Hepatocyte (in vitro differentiated cells): ENCODE data around the gene EPHA10. TPM values are rescaled to one million over a fixed set of nuclear protein-coding genes. Genes with fewer than 3 reads are reported as not detected.

ENCODE experiments used
- DNase-seq: peaks from one replicate; pipeline ENCODE4 v3.0.0-alpha.2; 2016; ENCODE audit warnings: low spot score
- H2AFZ ChIP-seq: fragments of 200-600 bp; sonication (generic); 2 replicates; pipeline ENCODE4 v1.6.0; 2016; ENCODE audit warnings: antibody characterized with exemption, mild to moderate bottlenecking
- H3K27ac ChIP-seq: fragments of 200-600 bp; sonication (generic); 2 replicates; pipeline ENCODE4 v1.5.1; 2016; ENCODE audit warnings: mild to moderate bottlenecking
- H3K27me3 ChIP-seq: fragments of 200-600 bp; sonication (generic); 2 replicates; pipeline ENCODE4 v1.6.1; 2016
- H3K36me3 ChIP-seq: fragments of 200-600 bp; sonication (generic); replicated peaks from 2 replicates; pipeline ENCODE4 v1.5.1; 2016; ENCODE audit warnings: low read depth; ENCODE audit not compliant: insufficient read depth
- H3K4me1 ChIP-seq: fragments of 200-600 bp; sonication (generic); 2 replicates; pipeline ENCODE4 v1.5.1; 2016; ENCODE audit warnings: mild to moderate bottlenecking, moderate library complexity; ENCODE audit not compliant: insufficient read depth
- H3K4me2 ChIP-seq: fragments of 200-600 bp; sonication (generic); 2 replicates; pipeline ENCODE4 v1.6.0; 2016
- H3K4me3 ChIP-seq: fragments of 200-600 bp; sonication (generic); 2 replicates; pipeline ENCODE4 v1.5.1; 2016; ENCODE audit warnings: mild to moderate bottlenecking
- H3K79me2 ChIP-seq: fragments of 200-600 bp; sonication (generic); 2 replicates; pipeline ENCODE4 v1.6.0; 2017; ENCODE audit warnings: mild to moderate bottlenecking
- H3K9me2 ChIP-seq: fragments of 200-600 bp; sonication (generic); replicated peaks from 2 replicates; pipeline ENCODE4 v1.6.0; 2017; ENCODE audit warnings: mild to moderate bottlenecking; ENCODE audit not compliant: insufficient read depth
- H3K9me3 ChIP-seq: fragments of 200-600 bp; sonication (generic); 2 replicates; pipeline ENCODE4 v1.5.1; 2016; ENCODE audit warnings: low read depth, mild to moderate bottlenecking
- H4K20me1 ChIP-seq: fragments of 200-600 bp; sonication (generic); 2 replicates; pipeline ENCODE4 v1.6.0; 2016; ENCODE audit warnings: mild to moderate bottlenecking; ENCODE audit not compliant: insufficient read depth, poor library complexity, severe bottlenecking
- EZH2 ChIP-seq: fragments of 200-600 bp; sonication (generic); IDR thresholded peaks from 2 replicates; pipeline ENCODE4 v1.6.1; 2016; ENCODE audit warnings: antibody characterized with exemption, mild to moderate bottlenecking, borderline replicate concordance
- EZH2phosphoT487 ChIP-seq: fragments of 200-600 bp; sonication (generic); IDR thresholded peaks from one replicate; pipeline ENCODE4 v1.6.1; 2018; ENCODE audit warnings: antibody characterized with exemption, mild to moderate bottlenecking, low read depth, moderate library complexity; ENCODE audit not compliant: unreplicated experiment, severe bottlenecking
- WGBS: methylation state at CpG from one replicate; pipeline ENCODE4 v1.1.6; 2016; ENCODE audit warnings: low lambda C conversion rate; ENCODE audit errors: missing lambda C conversion rate; 5-methylcytosine and 5-hydroxymethylcytosine counted together
- polyA plus RNA-seq: library from polyadenylated mRNA; unstranded; fragments of >200 nt; fragmentation: Nextera tagmentation; extraction: Ambion mirVana; gene quantifications from 2 replicates; pipeline ENCODE4 v1.2.1, GENCODE V29; 2016
- total RNA-seq: library from RNA; depleted of rRNA; stranded (reverse); fragments of >200 nt; gene quantifications from 2 replicates; pipeline ENCODE4 v1.2.3, GENCODE V29; 2014
- TF ChIP-seq, protein P1 (sequence below): fragments of 200-600 bp; sonication (generic); IDR thresholded peaks from 2 replicates; pipeline ENCODE4 v1.5.1; 2016; ENCODE audit warnings: antibody characterized with exemption, mild to moderate bottlenecking; ENCODE audit not compliant: poor library complexity

Gene EPHA10
- total and polyA plus RNA-seq, 2 experiments from 2014 or later, result 1.3 to 1.5 TPM

DNA sequence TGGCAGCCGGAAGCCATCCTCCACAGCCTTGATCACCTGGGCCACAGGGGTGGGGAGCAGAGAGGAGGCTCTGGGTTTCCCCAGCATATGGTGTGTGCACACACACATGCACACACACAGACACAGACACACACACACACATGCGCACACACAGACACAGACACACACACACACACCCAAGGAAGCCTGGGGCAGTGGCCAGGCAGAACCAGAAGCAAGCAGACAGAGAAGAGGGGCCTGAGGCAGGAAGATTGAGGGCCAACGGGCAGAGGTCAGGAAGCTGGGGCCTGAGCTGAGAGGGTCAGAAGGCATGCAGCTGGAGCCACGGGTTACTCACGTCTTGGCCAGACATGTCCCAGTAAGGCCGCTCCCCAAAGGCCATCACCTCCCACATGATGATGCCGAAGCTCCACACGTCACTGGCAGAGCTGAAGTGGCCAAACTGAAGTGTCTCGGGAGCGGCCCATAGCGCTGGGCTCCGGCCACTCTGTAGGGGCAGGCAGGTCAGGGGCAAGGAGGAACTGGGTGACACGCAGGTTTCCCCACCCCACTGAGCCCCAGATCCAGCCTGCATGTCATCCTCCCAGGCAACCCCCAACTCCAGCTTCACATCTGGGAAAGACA is 45.2 kb downstream of the EPHA10 start:
- Histone ChIP-seq H3K27me3 (no peaks in the 10 kb centered on the region), H3K36me3 (no peaks in the 10 kb centered on the region), H3K4me2 (no peak overlapping the region), H3K4me3 (no peak overlapping the region), H3K27ac (no peak overlapping the region), H3K9me2 (no peaks in the 10 kb centered on the region), H4K20me1 (no peaks in the 10 kb centered on the region), H2AFZ (no peak overlapping the region), H3K4me1 (no peaks in the 10 kb centered on the region), H3K79me2 (no peaks in the 10 kb centered on the region), H3K9me3 (no peaks in the 10 kb centered on the region)
- WGBS, result 90% methylated on average over 13 of the region's 13 CpGs
- no peak for TF ChIP-seq EZH2phosphoT487
- TF ChIP-seq EZH2, result no peak
- TF ChIP-seq, protein P1, sequence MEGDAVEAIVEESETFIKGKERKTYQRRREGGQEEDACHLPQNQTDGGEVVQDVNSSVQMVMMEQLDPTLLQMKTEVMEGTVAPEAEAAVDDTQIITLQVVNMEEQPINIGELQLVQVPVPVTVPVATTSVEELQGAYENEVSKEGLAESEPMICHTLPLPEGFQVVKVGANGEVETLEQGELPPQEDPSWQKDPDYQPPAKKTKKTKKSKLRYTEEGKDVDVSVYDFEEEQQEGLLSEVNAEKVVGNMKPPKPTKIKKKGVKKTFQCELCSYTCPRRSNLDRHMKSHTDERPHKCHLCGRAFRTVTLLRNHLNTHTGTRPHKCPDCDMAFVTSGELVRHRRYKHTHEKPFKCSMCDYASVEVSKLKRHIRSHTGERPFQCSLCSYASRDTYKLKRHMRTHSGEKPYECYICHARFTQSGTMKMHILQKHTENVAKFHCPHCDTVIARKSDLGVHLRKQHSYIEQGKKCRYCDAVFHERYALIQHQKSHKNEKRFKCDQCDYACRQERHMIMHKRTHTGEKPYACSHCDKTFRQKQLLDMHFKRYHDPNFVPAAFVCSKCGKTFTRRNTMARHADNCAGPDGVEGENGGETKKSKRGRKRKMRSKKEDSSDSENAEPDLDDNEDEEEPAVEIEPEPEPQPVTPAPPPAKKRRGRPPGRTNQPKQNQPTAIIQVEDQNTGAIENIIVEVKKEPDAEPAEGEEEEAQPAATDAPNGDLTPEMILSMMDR, result no peak
- DNase-seq, result no peak

DNA sequence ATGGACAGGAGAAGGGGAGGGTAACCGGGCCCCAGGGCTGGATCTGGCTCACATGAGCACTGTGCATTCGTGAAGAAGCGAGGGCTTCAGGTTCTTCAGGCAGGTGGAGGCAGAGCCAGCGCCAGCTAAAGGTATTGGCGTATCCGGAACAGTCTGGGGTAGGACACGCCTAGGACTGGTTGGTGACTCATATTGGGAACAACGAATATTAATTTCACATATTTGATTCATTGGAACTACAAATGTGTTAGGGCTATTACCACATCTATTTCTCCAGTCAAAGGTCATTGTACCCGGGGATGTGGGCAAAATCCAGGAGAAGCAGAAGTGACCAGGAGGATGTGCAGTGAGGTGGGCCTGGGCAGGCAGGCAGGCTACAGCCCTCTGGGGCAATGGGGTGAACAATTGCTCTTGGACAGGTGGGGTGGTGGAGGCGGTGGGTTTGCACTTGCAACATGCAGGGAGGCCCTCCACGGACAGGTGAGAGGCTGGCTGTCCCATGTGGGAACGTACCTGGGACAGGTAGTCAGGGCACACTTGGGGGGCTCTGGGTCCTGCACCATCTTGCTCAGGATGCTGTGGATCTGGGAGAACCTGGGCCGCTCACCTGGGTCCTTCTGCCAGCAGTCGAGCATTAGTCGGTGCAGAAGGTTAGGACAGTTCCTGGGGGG is 45.9 kb downstream of the EPHA10 start:
- H3K9me2 ChIP-seq, result no peaks in the 10 kb centered on the region
- TF ChIP-seq EZH2phosphoT487, result no peak
- H2AFZ ChIP-seq, result no peak overlapping the region
- H3K27ac ChIP-seq, result no peak overlapping the region
- WGBS, result 90% methylated on average over 15 of the region's 15 CpGs
- H3K27me3 ChIP-seq, result no peaks in the 10 kb centered on the region
- H3K4me1 ChIP-seq, result no peaks in the 10 kb centered on the region
- DNase-seq, result no peak
- H3K9me3 ChIP-seq, result no peaks in the 10 kb centered on the region
- H4K20me1 ChIP-seq, result no peaks in the 10 kb centered on the region
- no peak overlapping the region for H3K4me2 ChIP-seq
- H3K79me2 ChIP-seq, result no peaks in the 10 kb centered on the region
- no peaks in the 10 kb centered on the region for H3K36me3 ChIP-seq
- H3K4me3 ChIP-seq, result no peak overlapping the region

DNA sequence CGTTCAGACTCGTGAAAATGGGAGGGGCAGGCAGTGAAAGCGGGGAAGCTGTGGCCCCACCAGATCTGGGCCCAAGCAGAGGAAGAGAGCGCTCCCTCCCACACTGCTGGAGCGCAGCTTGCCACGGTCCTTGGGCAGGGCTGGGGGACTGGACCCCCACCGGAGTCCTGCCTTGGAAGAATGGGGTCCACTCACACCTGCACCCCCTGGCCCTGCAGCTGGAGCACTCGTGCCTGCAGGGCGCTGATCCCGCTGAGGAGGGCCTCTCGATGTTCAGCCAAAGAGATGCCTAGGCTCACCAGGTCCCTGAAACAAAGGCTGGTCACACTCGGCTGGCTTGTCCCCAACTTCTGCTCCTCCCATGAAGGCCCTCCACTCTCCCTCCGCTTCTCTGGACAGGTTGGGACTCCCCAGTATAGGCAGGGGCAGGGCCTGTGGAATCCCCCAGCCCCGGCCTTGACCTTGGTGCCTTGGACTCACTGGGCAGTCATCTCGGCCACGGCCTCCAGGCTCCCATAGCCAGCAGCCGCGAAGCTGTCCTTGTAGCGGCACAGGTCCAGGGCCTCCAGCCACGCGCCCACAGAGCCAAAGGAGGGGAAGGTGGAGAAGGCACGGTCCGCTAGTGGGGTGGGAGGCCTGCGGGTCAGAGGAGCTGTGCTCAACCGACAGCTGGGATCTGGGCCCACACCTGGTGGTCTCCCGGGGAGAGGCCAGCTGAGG is 46.6 kb downstream of the EPHA10 start:
- Histone ChIP-seq H3K9me3 (no peaks in the 10 kb centered on the region), H4K20me1 (no peaks in the 10 kb centered on the region), H3K4me3 (no peak overlapping the region), H3K36me3 (no peaks in the 10 kb centered on the region), H3K27ac (no peak overlapping the region), H3K9me2 (no peaks in the 10 kb centered on the region), H2AFZ (no peak overlapping the region), H3K4me2 (no peak overlapping the region), H3K27me3 (no peaks in the 10 kb centered on the region), H3K4me1 (no peaks in the 10 kb centered on the region), H3K79me2 (no peaks in the 10 kb centered on the region)
- 88% methylated on average over 26 of the region's 26 CpGs for WGBS
- no peak for DNase-seq
- TF ChIP-seq EZH2 (no peak), EZH2phosphoT487 (no peak)
- TF ChIP-seq, protein P1, result no peak

DNA sequence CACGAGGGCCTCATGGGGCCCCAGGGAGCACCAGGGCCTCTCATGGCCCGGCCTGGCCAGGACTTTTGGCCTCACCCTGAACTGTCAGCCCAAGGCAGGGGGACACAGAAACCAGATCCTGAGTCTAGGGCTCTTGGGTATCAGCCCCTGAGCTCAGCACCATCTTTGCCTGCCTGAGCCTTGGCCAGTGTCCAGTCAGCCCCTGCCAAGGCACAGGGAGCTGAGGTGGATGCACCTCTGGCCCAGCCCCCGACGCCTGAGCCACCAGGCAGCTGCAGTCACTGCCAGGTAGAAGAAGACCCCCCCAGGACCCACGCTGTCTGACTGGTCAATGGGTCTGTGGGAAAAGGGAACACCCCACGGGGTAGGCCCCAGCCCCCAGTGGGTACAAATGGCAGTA is 47.3 kb downstream of the EPHA10 start:
- Histone ChIP-seq H4K20me1 (no peaks in the 10 kb centered on the region), H2AFZ (no peak overlapping the region), H3K27me3 (no peaks in the 10 kb centered on the region), H3K4me1 (no peaks in the 10 kb centered on the region), H3K79me2 (no peaks in the 10 kb centered on the region), H3K4me3 (no peak overlapping the region), H3K36me3 (no peaks in the 10 kb centered on the region), H3K27ac (no peak overlapping the region), H3K9me2 (no peaks in the 10 kb centered on the region), H3K9me3 (no peaks in the 10 kb centered on the region), H3K4me2 (no peak overlapping the region)
- TF ChIP-seq, protein P1, result no peak
- no peak for TF ChIP-seq EZH2
- no peak for TF ChIP-seq EZH2phosphoT487
- WGBS, result 87% methylated on average over 6 of the region's 6 CpGs
- no peak for DNase-seq
